Measurements from ENCODE around the gene NTSR2.

- TF ChIP-seq POLR2A (IDR thresholded peaks at IDR 0.05; ENCODE audit: low read depth, low read length), result no peak
- no peak for TF ChIP-seq TAF1 (IDR thresholded peaks at IDR 0.05; ENCODE audit: borderline replicate concordance, low read depth, low read length)
Observed at GRCh38 chr2:11646530-11646929, 23.5 kb downstream of the NTSR2 start.
